ENCODE data around the gene BCAS3.

The BCAS3 gene

DNA sequence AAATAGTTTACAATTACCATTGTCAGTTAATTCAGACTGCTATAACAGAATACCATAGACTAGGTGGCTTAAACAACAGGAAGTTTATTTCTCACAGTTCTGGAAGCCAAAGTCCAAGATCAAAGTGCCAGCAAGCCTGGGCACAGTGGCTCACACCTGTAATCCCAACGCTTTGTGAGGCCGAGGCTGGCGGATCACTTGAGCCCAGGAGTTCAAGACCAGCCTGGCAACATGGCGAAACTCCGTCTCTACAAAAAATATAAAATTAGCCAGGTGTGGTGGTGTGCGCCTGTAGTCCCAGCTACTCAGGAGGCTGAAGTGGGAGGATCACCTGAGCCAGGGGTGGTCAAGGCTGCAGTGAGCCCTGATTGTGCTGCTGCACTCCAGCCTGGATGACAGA lies 650.7 kb downstream of the BCAS3 start:
- POLR2A ChIA-PET: no interaction called here
- CTCF ChIA-PET: no interaction called here
- TF ChIP-seq CTBP1 (IDR thresholded peaks at IDR 0.05; ENCODE audit: borderline replicate concordance) (no peak), BHLHE40 (IDR thresholded peaks at IDR 0.05; ENCODE audit: borderline replicate concordance) (no peak), LEF1 (IDR thresholded peaks at IDR 0.05; ENCODE audit: borderline replicate concordance) (no peak), SP1 (IDR thresholded peaks at IDR 0.05) (no peak), L3MBTL2 (conservative IDR thresholded peaks at IDR 0.05) (no peak), FOXM1 (IDR thresholded peaks at IDR 0.05; ENCODE audit: borderline replicate concordance) (no peak), SUZ12 (IDR thresholded peaks at IDR 0.05) (no peak), TARDBP (IDR thresholded peaks at IDR 0.05) (no peak), FOXA1 (IDR thresholded peaks at IDR 0.05) (no peak), ZNF384 (IDR thresholded peaks at IDR 0.05) (no peak)
- TF ChIP-seq, protein P1, sequence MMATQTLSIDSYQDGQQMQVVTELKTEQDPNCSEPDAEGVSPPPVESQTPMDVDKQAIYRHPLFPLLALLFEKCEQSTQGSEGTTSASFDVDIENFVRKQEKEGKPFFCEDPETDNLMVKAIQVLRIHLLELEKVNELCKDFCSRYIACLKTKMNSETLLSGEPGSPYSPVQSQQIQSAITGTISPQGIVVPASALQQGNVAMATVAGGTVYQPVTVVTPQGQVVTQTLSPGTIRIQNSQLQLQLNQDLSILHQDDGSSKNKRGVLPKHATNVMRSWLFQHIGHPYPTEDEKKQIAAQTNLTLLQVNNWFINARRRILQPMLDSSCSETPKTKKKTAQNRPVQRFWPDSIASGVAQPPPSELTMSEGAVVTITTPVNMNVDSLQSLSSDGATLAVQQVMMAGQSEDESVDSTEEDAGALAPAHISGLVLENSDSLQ (IDR thresholded peaks at IDR 0.05): no peak
- DNase-seq (ENCODE audit: extremely low spot score): no peak

DNA sequence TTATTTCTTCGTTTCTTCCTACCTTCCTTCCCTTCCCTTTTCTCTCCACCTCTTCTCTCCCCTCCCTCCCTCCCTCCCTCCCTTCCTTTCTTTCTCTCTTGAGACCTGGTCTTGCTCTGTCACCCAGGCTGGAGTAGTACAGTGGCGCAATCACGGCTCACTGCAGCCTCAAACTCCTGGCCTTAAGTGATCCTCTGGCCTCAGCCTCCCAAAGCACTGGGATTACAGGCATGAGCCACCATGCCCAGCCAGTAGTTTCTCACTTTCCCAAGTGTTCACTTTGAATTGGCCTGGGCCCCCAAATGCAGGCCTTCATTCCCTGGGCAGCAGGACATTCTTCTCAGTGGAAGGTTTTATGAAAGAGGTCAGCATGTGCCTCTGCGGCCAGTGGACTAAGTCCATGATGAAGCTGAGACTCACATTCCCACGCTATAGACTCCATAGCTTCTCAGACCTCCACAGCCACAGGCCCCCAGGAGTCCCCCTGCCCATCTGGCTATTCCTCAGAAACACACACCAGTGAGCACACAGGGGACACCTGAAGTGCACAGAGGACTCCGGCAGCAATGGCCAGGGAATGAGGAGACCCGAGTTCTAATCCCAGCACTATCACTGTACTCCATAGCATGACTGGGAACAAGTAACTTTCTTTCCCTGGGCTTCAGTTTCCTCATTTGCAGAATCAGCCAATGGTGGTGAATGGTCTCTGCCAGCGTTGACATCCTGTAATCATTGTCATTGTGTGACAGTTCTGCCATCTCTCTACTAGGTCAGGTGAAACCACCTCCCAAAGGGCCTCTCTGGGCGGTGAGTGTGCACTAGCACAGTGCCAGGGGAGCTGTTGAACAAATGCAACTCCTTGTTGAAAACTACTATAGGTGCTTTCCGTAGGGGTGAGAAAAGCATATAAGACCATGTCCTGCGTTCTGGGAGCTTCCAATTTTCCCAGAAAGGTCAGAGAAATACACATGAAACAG lies 652.8 kb downstream of the BCAS3 start:
- ChIA-PET POLR2A (no interaction called here), CTCF (interaction anchor here (0.6 to 0.9 kb wide), 3 partner anchors 19 to 244 kb away, joined by 3 read pairs; no protein-coding TSS in a partner anchor)
- TF ChIP-seq HDGF (IDR thresholded peaks at IDR 0.05; ENCODE audit: borderline replicate concordance) (no peak), LEF1 (IDR thresholded peaks at IDR 0.05; ENCODE audit: borderline replicate concordance) (no peak), ELF4 (IDR thresholded peaks at IDR 0.05) (no peak), ZNF384 (IDR thresholded peaks at IDR 0.05) (no peak), FOXA1 (IDR thresholded peaks at IDR 0.05) (no peak), FOXM1 (IDR thresholded peaks at IDR 0.05; ENCODE audit: borderline replicate concordance) (no peak), ARNT (IDR thresholded peaks at IDR 0.05) (no peak), L3MBTL2 (conservative IDR thresholded peaks at IDR 0.05) (no peak), SP1 (IDR thresholded peaks at IDR 0.05) (no peak), FOXK2 (IDR thresholded peaks at IDR 0.05) (no peak), BHLHE40 (IDR thresholded peaks at IDR 0.05; ENCODE audit: borderline replicate concordance) (no peak), NFRKB (IDR thresholded peaks at IDR 0.05) (no peak), CTBP1 (IDR thresholded peaks at IDR 0.05; ENCODE audit: borderline replicate concordance) (no peak), TARDBP (IDR thresholded peaks at IDR 0.05) (no peak), SUZ12 (IDR thresholded peaks at IDR 0.05) (no peak)
- TF ChIP-seq, protein P1 (IDR thresholded peaks at IDR 0.05): no peak
- no peak for DNase-seq (ENCODE audit: extremely low spot score)

DNA sequence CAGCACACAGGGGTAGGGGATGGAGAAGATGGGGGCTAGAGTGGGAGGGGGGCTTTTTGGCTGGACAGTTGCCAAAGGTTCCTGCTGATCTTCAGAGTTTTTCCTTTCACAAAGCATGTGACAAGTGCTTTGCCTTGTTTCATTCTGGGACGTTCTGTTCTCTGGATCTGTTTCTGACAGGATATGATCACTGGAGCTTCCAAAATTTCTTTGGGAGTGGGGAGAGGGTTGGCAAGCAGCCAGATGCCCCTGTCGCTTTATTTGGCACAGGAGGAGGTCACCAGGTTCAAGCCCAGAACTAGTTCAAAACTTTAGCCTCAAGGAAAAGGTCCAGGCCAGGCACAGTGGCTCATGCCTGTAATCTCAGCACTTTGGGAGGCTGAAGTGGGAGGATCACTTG lies 653.5 kb downstream of the BCAS3 start:
- ChIA-PET CTCF (interaction anchor here (0.6 to 0.9 kb wide), 3 partner anchors 18 to 243 kb away, joined by 3 read pairs; no protein-coding TSS in a partner anchor), POLR2A (no interaction called here)
- TF ChIP-seq ELF4 (IDR thresholded peaks at IDR 0.05) (no peak), TARDBP (IDR thresholded peaks at IDR 0.05) (no peak), FOXK2 (IDR thresholded peaks at IDR 0.05) (no peak), FOXA1 (IDR thresholded peaks at IDR 0.05) (no peak), CTBP1 (IDR thresholded peaks at IDR 0.05; ENCODE audit: borderline replicate concordance) (no peak), ZNF384 (IDR thresholded peaks at IDR 0.05) (no peak), NFRKB (IDR thresholded peaks at IDR 0.05) (no peak), SP1 (IDR thresholded peaks at IDR 0.05) (no peak), ARNT (IDR thresholded peaks at IDR 0.05) (no peak), HDGF (IDR thresholded peaks at IDR 0.05; ENCODE audit: borderline replicate concordance) (no peak)
- TF ChIP-seq, protein P1 (IDR thresholded peaks at IDR 0.05): no peak
- DNase-seq (ENCODE audit: extremely low spot score): no peak

DNA sequence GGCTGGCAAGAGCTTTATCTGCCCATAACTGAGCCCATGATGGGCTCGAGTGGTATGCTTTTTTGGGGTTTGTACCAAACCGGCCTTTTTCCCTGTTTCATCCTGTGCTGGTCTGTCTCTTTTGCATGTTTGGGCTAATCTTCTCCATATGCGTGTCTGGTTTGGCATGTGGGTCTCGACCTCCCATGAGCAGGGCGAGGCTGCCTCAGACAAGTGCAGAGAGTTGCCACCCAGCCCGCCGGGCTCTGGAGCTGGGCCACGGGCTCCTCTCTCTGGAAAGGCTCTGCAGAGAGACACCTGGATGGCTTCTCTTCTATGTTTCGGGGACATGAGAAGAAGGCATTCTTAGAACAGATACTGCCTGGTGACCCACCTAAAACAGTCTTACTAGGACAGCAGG lies 654.2 kb downstream of the BCAS3 start:
- TF ChIP-seq SUZ12 (IDR thresholded peaks at IDR 0.05) (no peak), ELF4 (IDR thresholded peaks at IDR 0.05) (no peak), L3MBTL2 (conservative IDR thresholded peaks at IDR 0.05) (no peak), ARNT (IDR thresholded peaks at IDR 0.05) (no peak), ZNF384 (IDR thresholded peaks at IDR 0.05) (no peak), TARDBP (IDR thresholded peaks at IDR 0.05) (no peak), SP1 (IDR thresholded peaks at IDR 0.05) (no peak), FOXK2 (IDR thresholded peaks at IDR 0.05) (no peak), FOXM1 (IDR thresholded peaks at IDR 0.05; ENCODE audit: borderline replicate concordance) (no peak), CTBP1 (IDR thresholded peaks at IDR 0.05; ENCODE audit: borderline replicate concordance) (no peak), BHLHE40 (IDR thresholded peaks at IDR 0.05; ENCODE audit: borderline replicate concordance) (no peak), HDGF (IDR thresholded peaks at IDR 0.05; ENCODE audit: borderline replicate concordance) (no peak)
- TF ChIP-seq, protein P1 (IDR thresholded peaks at IDR 0.05): no peak
- CTCF ChIA-PET: no interaction called here
- POLR2A ChIA-PET: no interaction called here
- no peak for DNase-seq (ENCODE audit: extremely low spot score)

DNA sequence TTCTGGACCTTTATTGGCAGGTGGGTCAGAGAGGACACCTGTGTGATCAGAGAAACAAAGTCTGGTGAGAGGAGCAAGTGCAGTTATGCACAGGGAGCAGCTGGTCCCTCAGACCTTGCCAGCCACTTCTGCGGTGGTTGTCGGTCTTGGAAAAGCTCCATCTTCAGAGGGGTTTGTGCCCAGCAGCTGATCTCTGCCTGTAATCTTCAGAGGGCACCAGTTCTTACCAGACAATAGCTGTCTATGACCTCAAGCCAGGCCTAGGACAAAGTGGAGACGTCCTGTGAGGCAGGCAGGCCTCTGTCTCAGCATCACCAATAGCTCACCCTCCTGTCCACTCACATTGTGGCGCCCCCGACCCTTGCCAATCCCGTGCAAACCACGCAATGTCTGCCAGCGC lies 655.5 kb downstream of the BCAS3 start:
- DNase-seq (ENCODE audit: extremely low spot score): no peak
- POLR2A ChIA-PET: interaction anchor here (0.5 kb wide), 1 partner anchor 72 kb away, joined by 3 read pairs; no protein-coding TSS in a partner anchor
- no peak for TF ChIP-seq L3MBTL2 (conservative IDR thresholded peaks at IDR 0.05)
- no peak for TF ChIP-seq ELF4 (IDR thresholded peaks at IDR 0.05)
- TF ChIP-seq FOXA1 (IDR thresholded peaks at IDR 0.05): no peak
- no peak for TF ChIP-seq BHLHE40 (IDR thresholded peaks at IDR 0.05; ENCODE audit: borderline replicate concordance)
- no peak for TF ChIP-seq SP1 (IDR thresholded peaks at IDR 0.05)
- no peak for TF ChIP-seq ZNF384 (IDR thresholded peaks at IDR 0.05)
- CTCF ChIA-PET: no interaction called here
